GM19455 (cell line): ENCODE measurements around the gene CRP.
"Not testable (repeated sequence)": the region's sequence is repeated elsewhere in the genome, so short reads cannot be mapped to it uniquely, and the experiment has no call there.

Experiments
- ATAC-seq: cut with Tn5 transposase; IDR thresholded peaks from one replicate; pipeline ENCODE4 v1.9.1; 2021; ENCODE audit not compliant: unreplicated experiment

The CRP gene

DNA sequence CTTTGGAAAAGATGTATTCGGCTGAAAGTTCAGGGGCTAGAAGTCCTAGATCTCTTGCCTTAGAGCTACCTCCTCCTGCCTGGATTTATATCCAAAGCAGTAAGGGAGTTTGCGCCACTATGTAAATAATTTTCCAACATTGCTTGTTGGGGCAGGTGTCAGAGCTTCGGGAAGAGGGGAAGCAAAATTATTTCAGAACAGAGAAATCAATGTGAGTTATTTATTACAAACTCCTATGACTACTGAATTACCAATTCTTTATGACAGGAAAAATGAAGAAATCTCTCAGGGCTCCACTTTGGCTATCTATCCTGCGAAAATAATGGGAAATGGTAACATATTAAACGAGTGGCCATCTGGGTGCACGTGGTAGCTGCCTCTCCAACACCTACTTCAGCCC lies at the start of gene CRP:
Gene CRP (minus strand): TSS at position 61 of the 400 bp plus-strand sequence. CDS start 104 bp downstream, outside the sequence.
- no peak for ATAC-seq

- ATAC-seq, result no peak
Measured at GRCh38 chr1:159763686-159764085, 49.3 kb upstream of the CRP start.

GRCh38 chr1:159756397-159756796 lies 42.0 kb upstream of the CRP start:
- no peak for ATAC-seq

- no peak for ATAC-seq
Measured at GRCh38 chr1:159755451-159756007, 41.1 kb upstream of the CRP start.

- ATAC-seq, result no peak
Measured at GRCh38 chr1:159753386-159753785, 39.0 kb upstream of the CRP start.

GRCh38 chr1:159752135-159752580 lies 37.8 kb upstream of the CRP start:
- no peak for ATAC-seq

GRCh38 chr1:159751031-159751430 lies 36.6 kb upstream of the CRP start:
- ATAC-seq, result no peak

GRCh38 chr1:159750621-159751020 lies 36.2 kb upstream of the CRP start:
- ATAC-seq, result no peak

DNA sequence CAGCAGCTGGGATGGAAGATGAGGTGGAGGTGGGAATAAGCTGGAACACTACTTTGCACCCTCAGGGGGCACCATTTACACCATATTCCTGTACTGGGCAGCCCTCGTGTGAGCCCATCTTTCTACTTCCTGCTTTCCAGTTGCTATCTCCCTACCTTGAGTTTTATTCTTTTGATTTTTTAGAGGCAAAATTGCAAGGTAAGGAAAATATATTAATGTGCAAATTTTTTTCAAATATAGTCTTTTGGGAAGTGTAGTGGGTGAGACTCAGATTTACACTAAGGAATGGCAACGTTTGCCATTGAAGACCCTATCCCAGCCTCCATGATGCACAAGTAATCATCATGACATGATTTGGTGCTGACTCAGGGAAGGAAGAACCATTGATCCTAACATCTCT lies 35.2 kb upstream of the CRP start:
- no peak for ATAC-seq

DNA sequence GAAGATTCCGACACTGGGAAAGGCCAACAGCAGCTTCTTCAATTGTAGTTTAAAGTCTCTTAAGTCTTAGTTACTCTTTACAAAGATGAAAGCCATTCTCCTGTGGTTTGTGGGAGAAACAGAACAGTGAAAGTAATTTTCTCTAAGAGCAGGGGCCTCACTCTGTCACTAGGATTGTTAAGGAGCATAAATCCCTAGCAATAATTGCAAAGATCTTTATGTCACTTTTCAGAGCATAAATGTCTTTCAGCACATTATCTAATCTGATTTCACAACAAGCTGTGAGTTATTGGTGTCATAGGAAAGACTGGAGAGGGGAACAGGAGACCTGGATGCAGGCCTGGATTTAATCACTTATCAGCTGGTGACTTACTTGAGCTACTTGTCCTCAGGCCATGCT lies 34.0 kb upstream of the CRP start:
- no peak for ATAC-seq

GRCh38 chr1:159746666-159747065 lies 32.3 kb upstream of the CRP start:
- ATAC-seq, result no peak

- ATAC-seq, result no peak
Measured at GRCh38 chr1:159743651-159744410, 29.4 kb upstream of the CRP start.

- ATAC-seq, result no peak
Measured at GRCh38 chr1:159737238-159737916, 23.0 kb upstream of the CRP start.

DNA sequence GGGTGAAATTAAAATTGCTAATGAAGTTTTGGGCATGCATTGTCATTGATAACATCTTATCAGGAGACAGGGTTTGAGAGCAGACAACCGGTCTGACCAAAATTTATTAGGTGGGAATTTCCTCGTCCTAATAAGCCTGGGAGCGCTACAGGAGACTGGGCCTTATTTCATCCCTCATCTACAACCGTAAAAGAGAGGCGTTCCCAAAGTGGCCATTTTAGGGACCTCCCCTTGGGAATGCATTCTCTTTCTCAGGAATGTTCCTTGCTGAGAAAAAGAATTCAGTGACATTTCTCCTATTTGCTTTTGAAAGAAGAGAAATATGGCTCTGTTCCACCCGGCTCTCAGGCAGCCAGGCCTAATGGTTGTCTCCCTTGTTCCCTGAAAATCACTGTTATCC lies 8.8 kb upstream of the CRP start:
- not testable (repeated sequence) for ATAC-seq

- no peak for ATAC-seq
Measured at GRCh38 chr1:159719990-159720389, 5.6 kb upstream of the CRP start.

GRCh38 chr1:159715855-159716254 lies 1.5 kb upstream of the CRP start:
- no peak for ATAC-seq

DNA sequence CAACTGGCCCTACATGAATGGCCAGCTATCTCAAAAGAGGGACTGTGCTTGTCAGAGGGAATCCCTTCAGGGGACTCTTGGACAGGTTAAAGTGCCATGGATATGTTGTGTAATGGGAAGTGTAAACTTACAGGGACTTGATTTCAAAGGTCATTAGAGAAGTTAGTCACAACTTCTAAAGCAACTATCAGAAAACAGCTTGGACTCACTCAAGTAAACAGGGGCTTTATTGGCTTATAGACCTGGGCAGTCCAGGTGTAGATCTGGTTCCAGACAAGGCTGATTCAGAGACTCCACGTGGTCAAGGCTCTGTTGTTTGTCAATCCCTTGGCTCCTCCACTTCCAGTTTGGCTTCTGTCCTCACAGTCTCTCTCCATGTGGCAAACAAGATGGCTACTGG lies 2.3 kb downstream of the CRP start:
- no peak for ATAC-seq

GRCh38 chr1:159707472-159708260 lies 6.7 kb downstream of the CRP start:
- ATAC-seq, result no peak

- no peak for ATAC-seq
Measured at GRCh38 chr1:159705904-159706256, 8.5 kb downstream of the CRP start.

DNA sequence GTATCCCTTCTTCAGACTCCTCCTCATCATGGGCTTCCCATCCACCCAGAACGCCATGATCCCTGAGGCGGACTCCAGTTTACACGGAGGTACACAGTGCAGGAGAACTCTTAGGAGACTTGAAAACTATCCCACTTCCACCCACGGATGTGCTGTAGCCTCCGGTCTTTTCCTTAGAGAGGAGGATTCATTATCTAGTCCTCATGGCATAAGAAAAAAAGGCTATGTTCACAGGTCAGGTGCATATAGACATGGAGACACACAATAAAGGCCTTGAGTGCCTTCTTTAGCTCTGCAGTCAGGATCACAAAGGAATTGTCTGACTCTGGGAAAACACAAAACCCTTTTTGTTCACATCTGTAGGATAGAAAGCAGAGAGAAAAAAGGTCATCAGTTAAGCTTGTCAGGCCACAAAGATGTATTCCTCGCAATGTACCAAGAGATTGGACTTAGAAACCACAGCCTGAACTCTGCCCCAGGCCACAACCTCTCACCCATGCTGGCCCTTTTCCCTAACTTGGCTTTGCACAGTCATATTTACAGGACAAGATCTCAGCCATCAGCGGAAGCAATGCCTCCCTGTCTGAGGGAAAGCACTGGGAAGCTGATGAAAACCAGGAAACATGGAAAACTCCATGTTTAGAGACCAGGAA lies 9.0 kb downstream of the CRP start:
- ATAC-seq, result no peak

- no peak for ATAC-seq
Measured at GRCh38 chr1:159704481-159704880, 9.9 kb downstream of the CRP start.
